Retinal pigment epithelial cell (primary cell): ENCODE data around the gene MAMDC2.

Experiments
- DNase-seq: peaks from one replicate; pipeline ENCODE4 v3.0.0-alpha.2; 2010; ENCODE audit warnings: low read depth
- H3K4me3 ChIP-seq: 2 replicates; pipeline ENCODE4 v1.5.1; 2011; ENCODE audit warnings: mild to moderate bottlenecking, low read length, control low read depth, moderate library complexity
- TF ChIP-seq, protein P1 (sequence below): conservative IDR thresholded peaks from 2 replicates; pipeline ENCODE4 v1.5.1; 2011; ENCODE audit warnings: low read depth, low read length, control low read depth, inconsistent platforms

MAMDC2 gene

DNA sequence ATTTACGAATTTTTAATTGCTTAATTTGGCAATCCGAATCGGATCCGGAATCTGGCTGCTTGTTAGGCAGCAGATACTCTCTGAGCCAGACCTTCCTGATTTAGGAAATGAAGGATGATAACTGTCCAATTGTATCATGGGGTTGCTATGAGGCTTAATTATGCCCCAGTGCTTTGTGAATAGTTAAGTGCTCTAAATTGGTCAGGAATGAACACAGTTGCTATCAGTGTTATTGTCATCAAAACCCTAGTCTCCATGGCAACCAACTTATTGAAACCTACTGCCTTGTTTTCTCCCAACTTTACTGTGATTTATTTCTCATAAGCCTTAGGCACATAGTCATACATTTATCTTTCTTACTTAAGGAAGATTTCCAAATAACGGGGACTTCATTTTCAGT is 47.9 kb downstream of the MAMDC2 start:
- no peak for DNase-seq
- no peak overlapping the region for H3K4me3 ChIP-seq
- TF ChIP-seq, protein P1, sequence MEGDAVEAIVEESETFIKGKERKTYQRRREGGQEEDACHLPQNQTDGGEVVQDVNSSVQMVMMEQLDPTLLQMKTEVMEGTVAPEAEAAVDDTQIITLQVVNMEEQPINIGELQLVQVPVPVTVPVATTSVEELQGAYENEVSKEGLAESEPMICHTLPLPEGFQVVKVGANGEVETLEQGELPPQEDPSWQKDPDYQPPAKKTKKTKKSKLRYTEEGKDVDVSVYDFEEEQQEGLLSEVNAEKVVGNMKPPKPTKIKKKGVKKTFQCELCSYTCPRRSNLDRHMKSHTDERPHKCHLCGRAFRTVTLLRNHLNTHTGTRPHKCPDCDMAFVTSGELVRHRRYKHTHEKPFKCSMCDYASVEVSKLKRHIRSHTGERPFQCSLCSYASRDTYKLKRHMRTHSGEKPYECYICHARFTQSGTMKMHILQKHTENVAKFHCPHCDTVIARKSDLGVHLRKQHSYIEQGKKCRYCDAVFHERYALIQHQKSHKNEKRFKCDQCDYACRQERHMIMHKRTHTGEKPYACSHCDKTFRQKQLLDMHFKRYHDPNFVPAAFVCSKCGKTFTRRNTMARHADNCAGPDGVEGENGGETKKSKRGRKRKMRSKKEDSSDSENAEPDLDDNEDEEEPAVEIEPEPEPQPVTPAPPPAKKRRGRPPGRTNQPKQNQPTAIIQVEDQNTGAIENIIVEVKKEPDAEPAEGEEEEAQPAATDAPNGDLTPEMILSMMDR = no peak

DNA sequence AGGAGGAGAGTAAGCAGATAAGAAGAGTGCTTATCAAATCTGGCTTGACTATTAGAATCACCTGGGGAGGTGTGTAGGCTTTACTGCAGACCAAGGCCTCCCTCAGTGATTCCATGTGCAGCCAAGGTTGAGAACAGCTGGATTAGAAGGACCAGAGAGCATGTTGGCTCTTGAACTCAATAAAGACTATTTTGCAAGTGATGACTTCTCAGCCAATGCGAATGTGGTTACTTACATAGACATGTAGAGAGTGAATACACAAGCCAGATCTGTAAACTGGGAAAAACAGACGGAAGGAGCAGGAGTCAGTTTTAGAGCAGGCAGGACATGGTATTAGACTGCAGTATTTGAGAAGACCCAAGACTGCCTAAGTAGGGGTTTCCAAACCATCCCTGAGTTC is 48.5 kb downstream of the MAMDC2 start:
- TF ChIP-seq, protein P1 = no peak
- no peak for DNase-seq
- H3K4me3 ChIP-seq = no peak overlapping the region

DNA sequence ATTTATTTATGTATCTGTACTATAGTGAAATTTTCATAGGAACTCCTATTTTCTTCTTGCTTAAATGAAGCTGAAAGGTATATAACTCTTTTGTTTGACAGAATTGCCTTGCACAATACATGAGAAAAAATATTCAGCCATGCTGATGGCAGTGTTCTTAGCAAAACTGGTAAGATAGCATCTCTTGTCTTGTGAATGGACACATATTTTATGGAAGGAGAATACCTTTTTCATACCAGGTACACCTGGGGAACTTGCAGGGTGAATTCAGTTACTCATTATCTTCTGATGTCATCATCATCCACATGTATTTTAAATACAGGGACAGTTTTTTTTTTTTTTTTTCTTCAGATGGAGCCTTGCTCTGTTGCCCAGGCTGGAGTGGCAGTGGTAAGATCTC is 49.4 kb downstream of the MAMDC2 start:
- TF ChIP-seq, protein P1 = no peak
- DNase-seq = no peak
- no peak overlapping the region for H3K4me3 ChIP-seq

DNA sequence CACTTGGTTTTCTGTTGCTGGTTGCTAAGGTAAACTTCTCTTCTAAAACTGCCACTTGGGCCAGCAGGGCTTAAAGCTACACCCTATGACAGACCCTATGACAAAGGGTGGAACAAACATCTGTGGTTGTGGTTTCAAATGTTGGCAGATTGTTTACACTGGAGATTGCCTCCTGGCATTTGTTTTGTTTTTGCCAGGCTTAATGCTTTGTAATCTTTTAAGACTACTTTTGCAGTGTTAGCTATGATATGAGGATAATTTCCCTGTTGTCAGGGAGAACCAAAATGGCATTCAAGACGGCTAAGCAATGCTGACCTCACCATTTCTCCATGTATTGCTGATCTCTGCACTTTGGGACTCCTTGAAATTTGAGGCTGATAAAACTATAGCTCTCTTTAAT is 50.3 kb downstream of the MAMDC2 start:
- no peak overlapping the region for H3K4me3 ChIP-seq
- DNase-seq = peak; percentile 86
- TF ChIP-seq, protein P1 = no peak

DNA sequence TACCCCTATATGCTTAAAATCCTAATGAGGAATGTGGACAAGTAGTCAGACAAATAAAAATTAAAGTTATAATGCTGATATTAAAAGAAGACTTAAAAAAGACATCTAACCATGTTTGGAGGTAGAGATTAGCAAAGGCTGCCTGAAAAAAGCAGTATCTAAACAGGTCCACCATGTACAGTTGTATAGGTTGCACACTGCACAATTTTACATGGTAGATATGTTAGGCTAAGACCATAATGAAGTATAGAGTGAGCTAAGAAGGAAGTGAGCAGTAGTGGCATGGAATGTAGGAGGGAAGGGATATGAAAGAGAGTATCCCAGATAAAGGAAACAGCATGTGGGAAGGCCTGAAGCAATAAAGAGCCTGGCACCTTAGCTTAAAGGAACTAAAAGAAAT is 51.1 kb downstream of the MAMDC2 start:
- DNase-seq = no peak
- H3K4me3 ChIP-seq = no peak overlapping the region
- TF ChIP-seq, protein P1 = no peak

DNA sequence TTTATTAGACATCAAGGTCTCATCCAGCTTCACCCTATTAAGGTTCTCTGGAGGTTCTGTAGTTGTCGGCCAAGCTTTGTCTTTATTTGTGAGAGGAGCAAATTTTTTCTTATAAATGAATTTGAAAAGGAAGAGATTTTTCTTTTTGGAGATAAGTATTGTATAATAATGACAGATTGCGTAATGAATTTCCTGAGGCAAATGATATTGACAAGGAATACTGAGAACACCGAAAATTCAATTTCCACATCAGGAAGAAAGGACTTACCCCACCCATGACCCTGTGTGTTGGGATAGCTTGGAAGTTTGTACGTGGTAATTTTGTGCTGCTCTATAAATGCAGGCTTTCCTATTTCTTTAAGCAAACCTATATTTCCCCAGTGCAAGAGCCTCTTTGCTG is 53.5 kb downstream of the MAMDC2 start:
- no peak overlapping the region for H3K4me3 ChIP-seq
- TF ChIP-seq, protein P1 = no peak
- no peak for DNase-seq

DNA sequence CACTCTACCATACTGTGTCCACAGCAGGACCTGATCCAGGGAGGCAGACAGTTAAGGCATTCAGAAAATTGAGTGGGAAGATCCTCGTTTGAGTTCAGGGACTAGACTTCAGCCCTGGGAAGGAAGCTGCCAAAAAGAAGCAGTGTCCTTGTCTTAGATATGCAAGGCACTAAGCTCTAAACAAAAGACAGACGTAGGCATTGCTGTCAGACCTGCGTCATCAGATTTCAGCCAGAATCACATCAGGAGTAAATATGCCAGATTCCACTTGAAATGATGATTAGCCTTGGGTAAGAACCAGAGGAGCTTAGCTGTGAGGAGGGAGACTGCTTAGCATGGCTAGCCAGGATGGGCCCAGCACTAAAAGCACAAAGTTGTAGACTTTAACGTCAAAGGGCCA is 56.7 kb downstream of the MAMDC2 start:
- TF ChIP-seq, protein P1 = no peak
- DNase-seq = peak; percentile 43
- no peak overlapping the region for H3K4me3 ChIP-seq
